GM12865 (cell line): ENCODE measurements around the gene SUCO.

Experiments
- DNase-seq: peaks from one replicate; pipeline ENCODE4 v3.0.0; 2010; ENCODE audit warnings: low read depth
- H3K4me3 ChIP-seq: 2 replicates; pipeline ENCODE4 v1.5.1; 2011; ENCODE audit warnings: mild to moderate bottlenecking, low read depth, low read length, control low read depth
- TF ChIP-seq, protein P1 (sequence below): IDR thresholded peaks from 2 replicates; pipeline ENCODE4 v1.5.1; 2011; ENCODE audit warnings: low read length, control low read depth, low read depth, inconsistent platforms; ENCODE audit not compliant: insufficient read depth; ENCODE audit errors: missing control alignments

Gene SUCO

GRCh38 chr1:172574080-172574479 is 41.1 kb downstream of the SUCO start:
- no peak for DNase-seq
- no peak overlapping the region for H3K4me3 ChIP-seq
- TF ChIP-seq, protein P1, sequence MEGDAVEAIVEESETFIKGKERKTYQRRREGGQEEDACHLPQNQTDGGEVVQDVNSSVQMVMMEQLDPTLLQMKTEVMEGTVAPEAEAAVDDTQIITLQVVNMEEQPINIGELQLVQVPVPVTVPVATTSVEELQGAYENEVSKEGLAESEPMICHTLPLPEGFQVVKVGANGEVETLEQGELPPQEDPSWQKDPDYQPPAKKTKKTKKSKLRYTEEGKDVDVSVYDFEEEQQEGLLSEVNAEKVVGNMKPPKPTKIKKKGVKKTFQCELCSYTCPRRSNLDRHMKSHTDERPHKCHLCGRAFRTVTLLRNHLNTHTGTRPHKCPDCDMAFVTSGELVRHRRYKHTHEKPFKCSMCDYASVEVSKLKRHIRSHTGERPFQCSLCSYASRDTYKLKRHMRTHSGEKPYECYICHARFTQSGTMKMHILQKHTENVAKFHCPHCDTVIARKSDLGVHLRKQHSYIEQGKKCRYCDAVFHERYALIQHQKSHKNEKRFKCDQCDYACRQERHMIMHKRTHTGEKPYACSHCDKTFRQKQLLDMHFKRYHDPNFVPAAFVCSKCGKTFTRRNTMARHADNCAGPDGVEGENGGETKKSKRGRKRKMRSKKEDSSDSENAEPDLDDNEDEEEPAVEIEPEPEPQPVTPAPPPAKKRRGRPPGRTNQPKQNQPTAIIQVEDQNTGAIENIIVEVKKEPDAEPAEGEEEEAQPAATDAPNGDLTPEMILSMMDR, result no peak

- DNase-seq, result no peak
- TF ChIP-seq, protein P1, result no peak
- no peak overlapping the region for H3K4me3 ChIP-seq
These were observed 45.6 kb downstream of the SUCO start for GRCh38 chr1:172578586-172578985.

GRCh38 chr1:172581273-172581672 is 48.3 kb downstream of the SUCO start:
- DNase-seq, result no peak
- TF ChIP-seq, protein P1, result no peak
- H3K4me3 ChIP-seq, result no peak overlapping the region

- TF ChIP-seq, protein P1, result no peak
- no peak overlapping the region for H3K4me3 ChIP-seq
- no peak for DNase-seq
These were observed 48.8 kb downstream of the SUCO start for GRCh38 chr1:172581779-172582178.

DNA sequence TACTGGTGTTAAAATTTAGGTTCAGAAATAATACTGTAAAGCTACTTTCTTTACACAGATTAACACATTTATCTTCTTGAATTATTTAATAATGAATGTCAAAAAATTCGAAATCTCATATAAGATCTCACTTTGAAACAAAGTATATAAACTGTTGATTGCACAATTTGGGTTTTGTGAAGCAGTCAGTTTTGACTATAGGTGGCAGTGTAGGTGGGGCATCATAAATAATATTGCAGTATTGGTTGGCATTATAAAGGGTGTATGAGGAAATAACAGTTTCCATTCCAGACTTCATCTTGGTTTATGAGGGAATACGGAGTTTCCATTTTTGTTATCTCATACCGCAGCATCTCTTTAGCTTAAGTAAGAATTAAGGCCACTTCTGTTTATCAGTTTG is 49.9 kb downstream of the SUCO start:
- H3K4me3 ChIP-seq, result no peak overlapping the region
- DNase-seq, result no peak
- TF ChIP-seq, protein P1, result no peak

DNA sequence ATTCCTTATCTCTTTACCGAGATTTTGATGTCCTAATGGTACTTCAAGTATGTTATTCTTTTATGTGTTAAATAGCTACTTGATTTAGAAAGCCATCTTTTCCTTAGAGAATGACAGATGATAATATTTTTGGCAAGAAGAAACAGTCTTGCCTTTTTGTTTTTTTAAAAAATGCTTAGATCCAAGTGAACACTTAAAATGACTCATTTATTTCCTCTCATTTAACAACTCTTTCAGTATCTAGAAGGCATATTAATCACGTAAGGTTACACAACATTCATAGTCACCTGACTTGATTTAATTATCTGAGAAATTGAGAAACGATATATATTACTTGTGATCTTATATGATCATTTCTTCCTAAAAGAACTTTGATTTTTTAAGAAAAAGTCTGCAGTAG is 52.4 kb downstream of the SUCO start:
- no peak for DNase-seq
- no peak overlapping the region for H3K4me3 ChIP-seq
- TF ChIP-seq, protein P1, result no peak

- no peak for DNase-seq
- TF ChIP-seq, protein P1, result no peak
- H3K4me3 ChIP-seq, result no peak overlapping the region
These were observed 52.9 kb downstream of the SUCO start for GRCh38 chr1:172585861-172586260.
